HepG2 (cell line): ENCODE measurements around the gene MACROD2. TPM values are rescaled to one million over a fixed set of nuclear protein-coding genes. Genes with fewer than 3 reads are reported as not detected.

ENCODE experiments used
- ATAC-seq: fragments of 200-7000 bp; cut with Tn5 transposase; 3 replicates; pipeline ENCODE4 v1.9.1; 2020; ENCODE audit warnings: mild to moderate bottlenecking, moderate library complexity
- BruUV-seq: library from RNA; stranded (reverse); fragments of 400-500 nt; replicated peaks from 2 replicates; lab custom pipeline; 2021; lab: Mats Ljungman, UMichigan
- CTCF ChIA-PET: fragments of 300-600 bp; formaldehyde crosslinking; extraction: SDS; loops from one replicate; lab custom pipeline; 2021; ENCODE audit warnings: low total read pairs, inconsistent platforms, low intra/inter-chr PET ratio; lab: Yijun Ruan, JAX
- POLR2A ChIA-PET: fragments of 350-600 bp; sonication (Branson Sonifier 250); formaldehyde crosslinking; loops from one replicate; lab custom pipeline; 2020; ENCODE audit warnings: antibody characterized with exemption, inconsistent platforms; lab: Yijun Ruan, JAX
- DNase-seq: peaks from one replicate; pipeline ENCODE4 v3.0.0-alpha.2; 2015; ENCODE audit warnings: low spot score
- FAIRE-seq: peaks from 3 replicates; lab custom pipeline; 2011; peaks lifted over from hg19 to GRCh38; lab: Jason Lieb, UNC
- H2AFZ ChIP-seq: one replicate; pipeline ENCODE4 v1.6.1; 2011; ENCODE audit warnings: low read length, inconsistent platforms
- H3K27ac ChIP-seq: fragments of 300-600 bp; 3 replicates; pipeline ENCODE4 v1.8.0; 2011; ENCODE audit warnings: mixed run types, mild to moderate bottlenecking, mixed read lengths, low read length, inconsistent platforms; ENCODE audit not compliant: insufficient read depth; ENCODE audit errors: extremely low read length
- H3K27me3 ChIP-seq, 2 experiments: fragments of 200-600 bp in 1 of 2; 2 replicates in 1 of 2; 3 replicates in 1 of 2; pipeline versions ENCODE4 v1.6.0 to v1.8.0; 2011; ENCODE audit warnings: low read length in 2 of 2, mild to moderate bottlenecking in 2 of 2, moderate library complexity in 2 of 2, inconsistent platforms in 1 of 2; ENCODE audit not compliant: insufficient read depth in 2 of 2, control insufficient read depth in 1 of 2
- H3K36me3 ChIP-seq, 2 experiments: fragments of 200-600 bp in 1 of 2; replicated peaks in 1 of 2; 2 replicates in 1 of 2; 3 replicates in 1 of 2; pipeline versions ENCODE4 v1.5.1 to v1.8.0; 2011; ENCODE audit warnings: low read length in 2 of 2, inconsistent platforms in 1 of 2; ENCODE audit not compliant: insufficient read depth in 2 of 2, control insufficient read depth in 1 of 2
- H3K4me1 ChIP-seq: 2 replicates; pipeline ENCODE4 v1.5.1; 2012; ENCODE audit warnings: low read length, inconsistent platforms; ENCODE audit not compliant: insufficient read depth
- H3K4me2 ChIP-seq: 2 replicates; pipeline ENCODE4 v1.6.0; 2011; ENCODE audit warnings: low read depth, low read length, inconsistent platforms
- H3K4me3 ChIP-seq, 3 experiments: fragments of 200-600 bp in 1 of 3; sonication (generic), shearing (Covaris generic) in 1 of 3; replicated peaks in 1 of 3; 2 replicates each; pipeline ENCODE4 v1.5.1; 2011 to 2016; ENCODE audit warnings: low read length in 3 of 3, inconsistent platforms in 2 of 3, low read depth in 2 of 3, mild to moderate bottlenecking in 2 of 3, control low read depth in 1 of 3, mixed read lengths in 1 of 3; ENCODE audit not compliant: insufficient read depth in 1 of 3
- H3K79me2 ChIP-seq: one replicate; pipeline ENCODE4 v1.6.1; 2011; ENCODE audit warnings: low read length, inconsistent platforms; ENCODE audit not compliant: insufficient read depth
- H3K9ac ChIP-seq: 2 replicates; pipeline ENCODE4 v1.6.0; 2011; ENCODE audit warnings: mild to moderate bottlenecking, low read depth, low read length, inconsistent platforms; ENCODE audit not compliant: insufficient read depth
- H3K9me3 ChIP-seq: 2 replicates; pipeline ENCODE4 v1.5.1; 2012; ENCODE audit warnings: mild to moderate bottlenecking, low read length
- H4K20me1 ChIP-seq: 2 replicates; pipeline ENCODE4 v1.6.0; 2011; ENCODE audit warnings: inconsistent platforms, mild to moderate bottlenecking, low read length, moderate library complexity; ENCODE audit not compliant: insufficient read depth
- CBX1 ChIP-seq: IDR thresholded peaks from one replicate; pipeline ENCODE4 v1.6.1; 2016; ENCODE audit warnings: antibody characterized with exemption, low read depth
- CHD4 ChIP-seq: fragments of 200-600 bp; sonication (generic); IDR thresholded peaks from 2 replicates; pipeline ENCODE4 v1.7.0; 2017; ENCODE audit warnings: mild to moderate bottlenecking, low read length, borderline replicate concordance
- GATA4 ChIP-seq: sonication (generic); IDR thresholded peaks from 2 replicates; pipeline ENCODE4 v1.6.1; 2016; ENCODE audit warnings: antibody characterized with exemption, low read depth, borderline replicate concordance
- KDM5B ChIP-seq: sonication (generic); formaldehyde crosslinking; IDR thresholded peaks from 2 replicates; pipeline ENCODE4 v1.4.0; 2020; ENCODE audit warnings: missing genetic modification reagents, mild to moderate bottlenecking, borderline replicate concordance
- TEAD3 ChIP-seq: optimal IDR thresholded peaks from 2 replicates; pipeline ENCODE3; 2016; ENCODE audit warnings: borderline replicate concordance
- ZNF121 ChIP-seq: sonication (generic); formaldehyde crosslinking; IDR thresholded peaks from 2 replicates; pipeline ENCODE4 v1.5.0; 2020; ENCODE audit warnings: mild to moderate bottlenecking, missing genetic modification reagents
- ZNF143 ChIP-seq: sonication (generic); formaldehyde crosslinking; IDR thresholded peaks from 2 replicates; pipeline ENCODE4 v1.4.0; 2020; ENCODE audit warnings: missing genetic modification reagents
- ZNF496 ChIP-seq: sonication (generic); formaldehyde crosslinking; IDR thresholded peaks from 2 replicates; pipeline ENCODE4 v1.8.1; 2023; ENCODE audit warnings: mild to moderate bottlenecking, moderate library complexity, missing genetic modification reagents; ENCODE audit not compliant: insufficient replicate concordance
- ZNF549 ChIP-seq: sonication (generic); formaldehyde crosslinking; IDR thresholded peaks from 2 replicates; pipeline ENCODE4 v1.5.0; 2020; ENCODE audit warnings: missing genetic modification reagents
- ZNF761 ChIP-seq: sonication (generic); formaldehyde crosslinking; conservative IDR thresholded peaks from 2 replicates; pipeline ENCODE4 v1.4.0; 2020; ENCODE audit warnings: mild to moderate bottlenecking, missing genetic modification reagents
- WGBS: methylation state at CpG from one replicate; pipeline ENCODE4 v1.1.6; 2017; ENCODE audit warnings: low lambda C conversion rate; 5-methylcytosine and 5-hydroxymethylcytosine counted together
- in situ Hi-C: cut with HindIII; loops from 2 replicates; pipeline ENCODE4 v1.10.0; 2017; ENCODE audit warnings: low pct_unique_long_range_greater_than_20kb; ENCODE audit not compliant: extremely low pct_ligation_motif_present
- intact Hi-C: fragments of 100-400 bp; cut with micrococcal nuclease; formaldehyde crosslinking; loops from one replicate; pipeline ENCODE4 v1.10.0; 2022; ENCODE audit not compliant: unreplicated experiment
- polyA plus RNA-seq, 8 experiments: library from polyadenylated mRNA; depleted of rRNA in 3 of 8; stranded (reverse) in 7 of 8; unstranded in 1 of 8; fragments of >200 nt; fragmentation: Illumina TruSeq in 4 of 8; extraction: Trizol in 4 of 8; gene quantifications; 2 replicates each; pipeline versions ENCODE4 v1.2.1 to v1.2.3, GENCODE V29; 2011 to 2016; ENCODE audit warnings: low read depth in 4 of 8, missing spikeins in 1 of 8, mixed read lengths in 1 of 8; ENCODE audit not compliant: insufficient read depth in 1 of 8
- total RNA-seq, 5 experiments: library from RNA; depleted of rRNA; stranded (reverse); fragments of >200 nt; fragmentation: Illumina TruSeq; extraction: Trizol; gene quantifications; 2 replicates each; pipeline ENCODE4 v1.2.3, GENCODE V29; 2016; ENCODE audit warnings: low read depth in 1 of 5
- TF ChIP-seq, protein P1 (sequence below): sonication (generic); formaldehyde crosslinking; IDR thresholded peaks from 2 replicates; pipeline ENCODE4 v1.8.1; 2023; ENCODE audit warnings: mild to moderate bottlenecking, inconsistent platforms, moderate library complexity, missing genetic modification reagents, borderline replicate concordance

MACROD2 gene
- total and polyA plus RNA-seq, 2 of the 13 experiments (the other 11 are each of a cell fraction or from before 2014, with no cell fraction given) = 0.13 to 0.51 TPM

GRCh38 chr20:16048876-16049275, 2053.6 kb downstream of the MACROD2 start:
- CTCF ChIA-PET = no interaction called here
- Histone ChIP-seq H3K27ac (no peak overlapping the region), H4K20me1 (no peaks in the 10 kb centered on the region), H2AFZ (no peak overlapping the region), H3K79me2 (no peaks in the 10 kb centered on the region), H3K4me1 (no peaks in the 10 kb centered on the region), H3K36me3 (no peaks in the 10 kb centered on the region), H3K9ac (no peak overlapping the region), H3K4me2 (no peak overlapping the region), H3K4me3 (no peak overlapping the region), H3K9me3 (peaks cover 47% of the 10 kb centered on the region; the same call in 1 of the 2 replicates), H3K27me3 (no peaks in the 10 kb centered on the region)
- in situ Hi-C loops (no loop called here), intact Hi-C loops (no loop called here)
- peak; percentile 57 for FAIRE-seq
- WGBS = 0% methylated on average over 1 of the region's 1 CpG
- POLR2A ChIA-PET = no interaction called here
- BruUV-seq = no TSS peak
- no peak for DNase-seq
- TF ChIP-seq TEAD3 (CRISPR knock-in tag) = no peak
- TF ChIP-seq, protein P1, sequence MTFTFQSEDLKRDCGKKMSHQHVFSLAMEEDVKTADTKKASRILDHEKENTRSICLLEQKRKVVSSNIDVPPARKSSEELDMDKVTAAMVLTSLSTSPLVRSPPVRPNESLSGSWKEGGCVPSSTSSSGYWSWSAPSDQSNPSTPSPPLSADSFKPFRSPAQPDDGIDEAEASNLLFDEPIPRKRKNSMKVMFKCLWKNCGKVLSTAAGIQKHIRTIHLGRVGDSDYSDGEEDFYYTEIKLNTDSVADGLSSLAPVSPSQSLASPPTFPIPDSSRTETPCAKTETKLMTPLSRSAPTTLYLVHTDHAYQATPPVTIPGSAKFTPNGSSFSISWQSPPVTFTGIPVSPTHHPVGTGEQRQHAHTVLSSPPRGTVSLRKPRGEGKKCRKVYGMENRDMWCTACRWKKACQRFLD (CRISPR knock-in tag) = no peak
- TF ChIP-seq CBX1 = no peak
- no peak for TF ChIP-seq ZNF549 (CRISPR knock-in tag)
- no peak for TF ChIP-seq GATA4
- no peak for TF ChIP-seq ZNF761 (CRISPR knock-in tag)
- no peak for TF ChIP-seq ZNF496 (CRISPR knock-in tag)
- TF ChIP-seq KDM5B = no peak
- TF ChIP-seq ZNF143 (CRISPR knock-in tag) = no peak
- no peak for TF ChIP-seq ZNF121 (CRISPR knock-in tag)
- no peak for TF ChIP-seq CHD4
- ATAC-seq = no peak
